Measurements from ENCODE around the gene U2SURP.

DNA sequence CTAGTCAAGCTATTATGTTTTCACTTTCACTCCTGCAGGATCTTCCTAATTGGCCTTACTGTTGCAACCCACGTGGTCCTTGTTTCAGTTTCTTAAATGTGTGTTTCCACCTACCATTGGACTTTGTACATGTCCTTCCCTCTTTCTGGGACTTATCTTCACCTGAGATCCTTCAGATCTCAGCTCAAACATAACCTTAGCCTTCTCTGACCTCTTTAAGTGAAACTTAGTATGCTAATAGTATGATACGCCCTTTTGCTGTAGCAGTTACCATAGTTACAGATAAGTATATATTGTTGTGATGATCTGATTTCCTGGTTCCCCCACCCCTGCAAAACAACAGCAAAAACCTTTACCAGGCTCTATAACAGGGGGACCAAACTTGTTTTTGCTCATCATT lies 35.2 kb downstream of the U2SURP start:
- TF ChIP-seq YY1 (IDR thresholded peaks at IDR 0.05; ENCODE audit: low read depth, low read length) (no peak), MEF2A (IDR thresholded peaks at IDR 0.05; ENCODE audit: insufficient read depth, low read depth, low read length) (no peak), ZBED1 (IDR thresholded peaks at IDR 0.05; ENCODE audit: borderline replicate concordance) (no peak), MYC (IDR thresholded peaks at IDR 0.05; ENCODE audit: insufficient read depth, insufficient read length, insufficient replicate concordance, low read length, severe bottlenecking) (no peak), CREB1 (IDR thresholded peaks at IDR 0.05; ENCODE audit: low read depth) (no peak), EZH2 (IDR thresholded peaks at IDR 0.05; ENCODE audit: borderline replicate concordance, control insufficient read depth, low read depth, low read length) (no peak), EP300 (IDR thresholded peaks at IDR 0.05; ENCODE audit: borderline replicate concordance in 1 of 2, control insufficient read depth in 1 of 2, low read depth in 2 of 2, low read length in 2 of 2) (no peak), POU2F2 (IDR thresholded peaks at IDR 0.05; ENCODE audit: borderline replicate concordance, low read depth, low read length) (no peak), POLR2A (IDR thresholded peaks at IDR 0.05; ENCODE audit: low read depth, low read length) (no peak)
- TF ChIP-seq, protein P1, sequence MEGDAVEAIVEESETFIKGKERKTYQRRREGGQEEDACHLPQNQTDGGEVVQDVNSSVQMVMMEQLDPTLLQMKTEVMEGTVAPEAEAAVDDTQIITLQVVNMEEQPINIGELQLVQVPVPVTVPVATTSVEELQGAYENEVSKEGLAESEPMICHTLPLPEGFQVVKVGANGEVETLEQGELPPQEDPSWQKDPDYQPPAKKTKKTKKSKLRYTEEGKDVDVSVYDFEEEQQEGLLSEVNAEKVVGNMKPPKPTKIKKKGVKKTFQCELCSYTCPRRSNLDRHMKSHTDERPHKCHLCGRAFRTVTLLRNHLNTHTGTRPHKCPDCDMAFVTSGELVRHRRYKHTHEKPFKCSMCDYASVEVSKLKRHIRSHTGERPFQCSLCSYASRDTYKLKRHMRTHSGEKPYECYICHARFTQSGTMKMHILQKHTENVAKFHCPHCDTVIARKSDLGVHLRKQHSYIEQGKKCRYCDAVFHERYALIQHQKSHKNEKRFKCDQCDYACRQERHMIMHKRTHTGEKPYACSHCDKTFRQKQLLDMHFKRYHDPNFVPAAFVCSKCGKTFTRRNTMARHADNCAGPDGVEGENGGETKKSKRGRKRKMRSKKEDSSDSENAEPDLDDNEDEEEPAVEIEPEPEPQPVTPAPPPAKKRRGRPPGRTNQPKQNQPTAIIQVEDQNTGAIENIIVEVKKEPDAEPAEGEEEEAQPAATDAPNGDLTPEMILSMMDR (IDR thresholded peaks at IDR 0.05 in 2 of 3, conservative IDR thresholded peaks at IDR 0.05 in 1 of 3; ENCODE audit: control insufficient read depth in 2 of 3, extremely low read depth in 1 of 3, insufficient read depth in 1 of 3, low read depth in 3 of 3, low read length in 3 of 3): no peak
- TF ChIP-seq, protein P2, sequence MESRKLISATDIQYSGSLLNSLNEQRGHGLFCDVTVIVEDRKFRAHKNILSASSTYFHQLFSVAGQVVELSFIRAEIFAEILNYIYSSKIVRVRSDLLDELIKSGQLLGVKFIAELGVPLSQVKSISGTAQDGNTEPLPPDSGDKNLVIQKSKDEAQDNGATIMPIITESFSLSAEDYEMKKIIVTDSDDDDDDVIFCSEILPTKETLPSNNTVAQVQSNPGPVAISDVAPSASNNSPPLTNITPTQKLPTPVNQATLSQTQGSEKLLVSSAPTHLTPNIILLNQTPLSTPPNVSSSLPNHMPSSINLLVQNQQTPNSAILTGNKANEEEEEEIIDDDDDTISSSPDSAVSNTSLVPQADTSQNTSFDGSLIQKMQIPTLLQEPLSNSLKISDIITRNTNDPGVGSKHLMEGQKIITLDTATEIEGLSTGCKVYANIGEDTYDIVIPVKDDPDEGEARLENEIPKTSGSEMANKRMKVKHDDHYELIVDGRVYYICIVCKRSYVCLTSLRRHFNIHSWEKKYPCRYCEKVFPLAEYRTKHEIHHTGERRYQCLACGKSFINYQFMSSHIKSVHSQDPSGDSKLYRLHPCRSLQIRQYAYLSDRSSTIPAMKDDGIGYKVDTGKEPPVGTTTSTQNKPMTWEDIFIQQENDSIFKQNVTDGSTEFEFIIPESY (IDR thresholded peaks at IDR 0.05): no peak
- TF ChIP-seq, protein P3, sequence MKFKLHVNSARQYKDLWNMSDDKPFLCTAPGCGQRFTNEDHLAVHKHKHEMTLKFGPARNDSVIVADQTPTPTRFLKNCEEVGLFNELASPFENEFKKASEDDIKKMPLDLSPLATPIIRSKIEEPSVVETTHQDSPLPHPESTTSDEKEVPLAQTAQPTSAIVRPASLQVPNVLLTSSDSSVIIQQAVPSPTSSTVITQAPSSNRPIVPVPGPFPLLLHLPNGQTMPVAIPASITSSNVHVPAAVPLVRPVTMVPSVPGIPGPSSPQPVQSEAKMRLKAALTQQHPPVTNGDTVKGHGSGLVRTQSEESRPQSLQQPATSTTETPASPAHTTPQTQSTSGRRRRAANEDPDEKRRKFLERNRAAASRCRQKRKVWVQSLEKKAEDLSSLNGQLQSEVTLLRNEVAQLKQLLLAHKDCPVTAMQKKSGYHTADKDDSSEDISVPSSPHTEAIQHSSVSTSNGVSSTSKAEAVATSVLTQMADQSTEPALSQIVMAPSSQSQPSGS (IDR thresholded peaks at IDR 0.05; ENCODE audit: low read length): no peak
- TF ChIP-seq, protein P4, sequence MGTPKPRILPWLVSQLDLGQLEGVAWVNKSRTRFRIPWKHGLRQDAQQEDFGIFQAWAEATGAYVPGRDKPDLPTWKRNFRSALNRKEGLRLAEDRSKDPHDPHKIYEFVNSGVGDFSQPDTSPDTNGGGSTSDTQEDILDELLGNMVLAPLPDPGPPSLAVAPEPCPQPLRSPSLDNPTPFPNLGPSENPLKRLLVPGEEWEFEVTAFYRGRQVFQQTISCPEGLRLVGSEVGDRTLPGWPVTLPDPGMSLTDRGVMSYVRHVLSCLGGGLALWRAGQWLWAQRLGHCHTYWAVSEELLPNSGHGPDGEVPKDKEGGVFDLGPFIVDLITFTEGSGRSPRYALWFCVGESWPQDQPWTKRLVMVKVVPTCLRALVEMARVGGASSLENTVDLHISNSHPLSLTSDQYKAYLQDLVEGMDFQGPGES (IDR thresholded peaks at IDR 0.05): no peak
